Head of caudate nucleus (tissue), 42 donors: ENCODE measurements around the gene OPCML.

Source experiments
- DNase-seq, 42 donors: peaks; one replicate each; pipeline versions ENCODE4 v3.0.0 to v3.0.0-alpha.2; 2020 to 2021; ENCODE audit warnings: mixed read lengths in 7 of 42
- intact Hi-C: fragments of 100-400 bp; cut with DNase I; formaldehyde crosslinking; loops from one replicate; pipeline ENCODE4 v1.15.0; 2022

OPCML gene

GRCh38 chr11:132680584-132680983 lies 851.7 kb downstream of the OPCML start:
- no peak for DNase-seq
- intact Hi-C loops, result no loop called here

GRCh38 chr11:132674151-132674550 lies 858.1 kb downstream of the OPCML start:
- no peak for DNase-seq
- intact Hi-C loops, result no loop called here

- no peak for DNase-seq
- intact Hi-C loops, result no loop called here
Observed at GRCh38 chr11:132671851-132672370, 860.4 kb downstream of the OPCML start.

- intact Hi-C loops, result no loop called here
- DNase-seq, result no peak
Observed at GRCh38 chr11:132670921-132671675, 861.2 kb downstream of the OPCML start.

GRCh38 chr11:132669949-132670348 lies 862.4 kb downstream of the OPCML start:
- DNase-seq, result peak in 7 of 42 donors; percentile 5 to 54 (median 19)

GRCh38 chr11:132665205-132665604 lies 867.1 kb downstream of the OPCML start:
- intact Hi-C loops, result no loop called here

More at GRCh38 chr11:132669949-132670348, 862.4 kb downstream of the OPCML start:
- intact Hi-C loops, result no loop called here

GRCh38 chr11:132658696-132659095 lies 873.6 kb downstream of the OPCML start:
- no peak for DNase-seq
- intact Hi-C loops, result no loop called here

More at GRCh38 chr11:132665205-132665604, 867.1 kb downstream of the OPCML start:
- DNase-seq, result peak in 1 of 42 donors; percentile 4

GRCh38 chr11:132658004-132658403 lies 874.3 kb downstream of the OPCML start:
- intact Hi-C loops, result no loop called here
- no peak for DNase-seq

- DNase-seq, result peak in 7 of 42 donors; percentile 7 to 44 (median 22)
- intact Hi-C loops, result no loop called here
Observed at GRCh38 chr11:132655187-132655855, 877.0 kb downstream of the OPCML start.

GRCh38 chr11:132653237-132653636 lies 879.1 kb downstream of the OPCML start:
- no peak for DNase-seq
- intact Hi-C loops, result no loop called here

GRCh38 chr11:132650969-132651720 lies 881.2 kb downstream of the OPCML start:
- intact Hi-C loops, result no loop called here
- DNase-seq, result no peak

GRCh38 chr11:132649277-132649676 lies 883.0 kb downstream of the OPCML start:
- DNase-seq, result no peak
- intact Hi-C loops, result no loop called here

- intact Hi-C loops, result no loop called here
- DNase-seq, result no peak
Observed at GRCh38 chr11:132648851-132649250, 883.5 kb downstream of the OPCML start.

GRCh38 chr11:132646890-132647289 lies 885.4 kb downstream of the OPCML start:
- DNase-seq, result no peak

GRCh38 chr11:132644520-132645239 lies 887.6 kb downstream of the OPCML start:
- no peak for DNase-seq
- intact Hi-C loops, result no loop called here

More at GRCh38 chr11:132646890-132647289, 885.4 kb downstream of the OPCML start:
- intact Hi-C loops, result no loop called here

- no peak for DNase-seq
- intact Hi-C loops, result no loop called here
Observed at GRCh38 chr11:132643239-132643638, 889.1 kb downstream of the OPCML start.

GRCh38 chr11:132640952-132641351 lies 891.3 kb downstream of the OPCML start:
- no peak for DNase-seq
- intact Hi-C loops, result no loop called here

GRCh38 chr11:132639986-132640385 lies 892.3 kb downstream of the OPCML start:
- no peak for DNase-seq
- intact Hi-C loops, result no loop called here

GRCh38 chr11:132639403-132639802 lies 892.9 kb downstream of the OPCML start:
- intact Hi-C loops, result no loop called here
- DNase-seq, result no peak
